Activated CD4-positive, alpha-beta memory T cell treated with anti-CD3 and anti-CD28 coated beads, Interleukin-2, amount 10 ng/mL, durations not matched to agents 7 days and 5 days (primary cell): ENCODE data around the gene FOXP1. TPM values are rescaled to one million over a fixed set of nuclear protein-coding genes. Genes with fewer than 3 reads are reported as not detected.

ENCODE experiments used
- CTCF ChIA-PET: fragments of 350-600 bp; sonication (Branson Sonifier 250); formaldehyde crosslinking; loops from one replicate; lab custom pipeline; 2021; ENCODE audit warnings: antibody characterized with exemption, inconsistent platforms; lab: Charles Lee
- POLR2A ChIA-PET: fragments of 350-600 bp; sonication (Branson Sonifier 250); formaldehyde crosslinking; loops from one replicate; lab custom pipeline; 2021; ENCODE audit warnings: antibody characterized with exemption; lab: Charles Lee
- DNase-seq: peaks from one replicate; pipeline ENCODE4 v3.0.0-alpha.2; 2020
- H3K27ac Mint-ChIP-seq: one replicate; pipeline ENCODE4 v1.8.0; 2021; ENCODE audit warnings: mild to moderate bottlenecking, mixed read lengths
- H3K27me3 Mint-ChIP-seq: one replicate; pipeline ENCODE4 v1.8.0; 2021; ENCODE audit warnings: mixed read lengths
- H3K36me3 Mint-ChIP-seq: one replicate; pipeline ENCODE4 v1.8.0; 2021; ENCODE audit warnings: low read depth, mixed read lengths
- H3K4me1 Mint-ChIP-seq: one replicate; pipeline ENCODE4 v1.8.0; 2021; ENCODE audit warnings: mixed read lengths
- H3K4me3 Mint-ChIP-seq: one replicate; pipeline ENCODE4 v1.8.0; 2021; ENCODE audit warnings: mild to moderate bottlenecking, mixed read lengths
- H3K9me3 Mint-ChIP-seq: one replicate; pipeline ENCODE4 v1.8.0; 2021; ENCODE audit warnings: mixed read lengths
- total RNA-seq, 2 experiments: library from RNA; stranded (reverse); gene quantifications; one replicate each; pipeline ENCODE4 v1.2.3, GENCODE V29; 2021

The FOXP1 gene
- total RNA-seq, 2 experiments from 2014 or later: 71.3 to 76.9 TPM

DNA sequence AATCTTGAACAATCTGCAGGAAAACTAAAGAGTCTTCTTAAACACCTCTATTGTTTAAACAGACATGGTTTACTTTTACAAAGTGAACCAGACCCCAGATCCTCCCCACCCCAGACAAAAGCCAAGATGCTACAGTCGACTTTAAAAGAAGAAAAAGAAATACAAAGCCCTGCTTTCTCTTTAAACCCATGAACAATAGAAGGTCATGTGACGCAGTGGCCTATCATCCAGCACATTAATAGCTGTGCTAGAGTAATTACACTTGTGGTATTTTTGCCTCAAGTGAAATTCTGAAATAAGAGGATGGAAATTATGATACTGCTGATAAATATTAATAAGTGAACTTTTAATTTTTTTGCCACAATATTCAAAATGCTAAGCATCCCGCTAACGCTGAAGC, 613.4 kb downstream of the FOXP1 start:
- Mint-ChIP-seq H3K27me3 (no peaks in the 10 kb centered on the region), H3K4me1 (peaks cover 4% of the 10 kb centered on the region), H3K4me3 (no peak overlapping the region), H3K27ac (no peak overlapping the region), H3K9me3 (no peaks in the 10 kb centered on the region), H3K36me3 (peaks cover 68% of the 10 kb centered on the region)
- DNase-seq: no peak
- ChIA-PET POLR2A (no interaction called here), CTCF (interaction anchor here (1.0 kb wide), 1 partner anchor 589 kb away, joined by 3 read pairs; no protein-coding TSS in a partner anchor)

DNA sequence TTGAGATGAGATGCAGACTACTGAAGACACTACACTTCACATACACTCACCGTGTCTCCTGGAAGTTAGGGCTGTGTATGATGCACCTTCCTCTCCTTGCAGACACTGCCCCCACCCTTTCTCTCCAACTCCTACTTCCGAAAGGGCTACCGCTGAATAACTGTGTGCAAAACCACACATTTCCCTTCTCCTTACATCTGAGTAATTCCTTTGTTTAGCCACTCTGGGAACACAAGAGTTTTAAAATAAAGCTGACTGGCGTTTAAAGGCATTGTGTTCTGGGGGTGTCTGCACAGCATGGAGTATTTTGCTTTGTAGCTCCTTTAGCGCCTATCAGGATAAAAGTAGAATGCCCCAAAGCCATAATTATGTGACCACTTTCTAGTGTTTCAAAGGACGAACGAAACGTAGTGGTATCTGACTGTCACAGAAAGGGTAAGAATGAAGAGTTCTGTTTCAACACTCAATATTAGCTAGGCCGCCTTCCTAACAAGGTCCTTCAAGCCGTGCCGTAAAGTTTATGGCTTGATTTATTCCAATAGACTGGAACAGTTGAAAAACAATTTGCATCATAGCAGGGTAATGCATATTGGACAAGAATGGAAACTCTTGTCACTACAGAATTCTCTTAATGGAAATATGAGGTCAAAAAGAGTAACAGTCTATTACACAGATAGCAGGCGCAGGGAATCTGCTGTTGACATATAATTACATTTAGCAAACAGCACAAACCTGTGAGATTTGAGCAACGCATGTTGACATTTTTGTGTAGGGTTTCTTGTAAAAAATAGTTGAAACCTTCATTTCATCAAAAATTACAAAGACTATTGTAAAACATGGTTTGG, 619.9 kb downstream of the FOXP1 start:
- Mint-ChIP-seq H3K36me3 (peaks cover 65% of the 10 kb centered on the region), H3K4me3 (no peak overlapping the region), H3K27me3 (no peaks in the 10 kb centered on the region), H3K27ac (no peak overlapping the region), H3K9me3 (no peaks in the 10 kb centered on the region), H3K4me1 (no peaks in the 10 kb centered on the region)
- no peak for DNase-seq
- ChIA-PET CTCF (no interaction called here), POLR2A (no interaction called here)

DNA sequence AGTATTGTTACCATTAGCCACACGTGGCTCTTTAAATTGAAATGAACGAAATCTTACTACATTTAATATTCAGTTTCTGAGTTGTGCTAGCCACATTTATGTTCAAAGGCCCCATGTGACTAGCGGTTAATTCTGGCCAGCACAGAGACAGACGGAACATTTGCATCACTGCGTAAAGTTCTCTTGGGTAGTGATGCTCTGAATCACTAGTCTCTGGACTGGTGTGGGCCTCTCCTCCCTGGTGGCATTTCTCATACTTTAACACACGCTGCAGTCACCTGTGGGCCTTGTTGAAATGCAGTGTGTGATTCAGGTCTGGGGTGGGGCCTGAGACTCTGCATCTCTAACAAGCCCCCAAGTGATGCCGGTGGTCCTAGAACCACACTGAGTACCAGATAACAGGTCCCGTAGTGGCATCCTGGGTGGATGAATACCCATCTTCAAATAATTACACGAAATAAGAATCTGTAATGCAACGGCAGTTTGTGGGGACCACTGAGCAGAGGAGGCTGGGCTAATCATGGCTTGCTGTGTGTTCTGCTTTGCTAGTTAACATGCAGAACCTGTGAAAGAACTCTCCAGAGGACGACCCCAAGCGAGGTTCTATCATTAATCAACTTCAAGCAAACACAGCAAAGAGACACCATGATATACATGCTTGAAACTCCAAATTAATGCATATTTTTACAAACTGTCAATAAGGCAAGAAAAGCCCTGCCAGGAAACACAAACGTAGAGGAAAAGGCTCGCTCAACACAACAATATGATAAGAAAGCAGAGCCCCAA, 623.8 kb downstream of the FOXP1 start:
- Mint-ChIP-seq H3K36me3 (peaks cover 61% of the 10 kb centered on the region), H3K27ac (no peak overlapping the region), H3K27me3 (no peaks in the 10 kb centered on the region)

DNA sequence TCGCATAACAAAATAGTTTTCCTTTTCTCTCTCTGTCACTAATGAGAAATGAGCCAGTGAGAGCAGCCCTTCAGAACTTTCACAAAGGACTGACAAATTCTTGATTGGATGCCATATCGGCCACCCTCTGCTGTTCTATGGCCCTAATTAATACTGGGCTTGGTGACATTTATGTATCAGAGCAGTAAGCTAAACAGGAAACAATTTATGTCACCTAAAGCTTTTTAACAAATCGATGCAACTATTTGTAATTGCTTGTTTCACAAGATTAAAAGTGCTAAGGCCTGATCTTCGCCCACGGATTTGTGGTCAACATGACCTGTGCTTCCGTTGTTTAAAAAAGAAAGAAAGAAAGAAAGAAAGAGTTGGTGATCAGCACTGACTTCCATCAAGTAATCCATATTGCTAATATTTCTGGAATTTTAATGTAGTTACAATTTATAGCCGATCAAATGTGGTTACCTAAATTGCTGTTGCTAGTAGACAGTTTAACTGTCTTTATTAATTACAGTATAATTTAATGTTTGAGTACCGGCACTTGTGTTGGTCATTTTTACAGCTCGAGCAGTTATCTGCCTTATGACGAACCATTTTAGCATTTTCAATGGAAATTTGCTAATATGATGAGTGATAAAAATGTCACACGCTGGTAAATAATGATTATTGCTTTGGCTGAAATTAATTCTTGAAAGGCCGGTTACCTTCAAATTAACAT, 631.3 kb downstream of the FOXP1 start:
- ChIA-PET CTCF (interaction anchor here (0.6 kb wide), 1 partner anchor 402 kb away, joined by 3 read pairs; no protein-coding TSS in a partner anchor), POLR2A (no interaction called here)
- Mint-ChIP-seq H3K36me3 (peaks cover 3% of the 10 kb centered on the region), H3K27me3 (no peaks in the 10 kb centered on the region), H3K4me3 (no peak overlapping the region), H3K4me1 (peaks cover 2% of the 10 kb centered on the region), H3K27ac (no peak overlapping the region), H3K9me3 (no peaks in the 10 kb centered on the region)
- no peak for DNase-seq

More for the DNA sequence above, 623.8 kb downstream of the FOXP1 start:
- POLR2A ChIA-PET: no interaction called here
- CTCF ChIA-PET: no interaction called here
- Mint-ChIP-seq H3K4me1 (no peaks in the 10 kb centered on the region), H3K4me3 (no peak overlapping the region), H3K9me3 (no peaks in the 10 kb centered on the region)
- DNase-seq: no peak

DNA sequence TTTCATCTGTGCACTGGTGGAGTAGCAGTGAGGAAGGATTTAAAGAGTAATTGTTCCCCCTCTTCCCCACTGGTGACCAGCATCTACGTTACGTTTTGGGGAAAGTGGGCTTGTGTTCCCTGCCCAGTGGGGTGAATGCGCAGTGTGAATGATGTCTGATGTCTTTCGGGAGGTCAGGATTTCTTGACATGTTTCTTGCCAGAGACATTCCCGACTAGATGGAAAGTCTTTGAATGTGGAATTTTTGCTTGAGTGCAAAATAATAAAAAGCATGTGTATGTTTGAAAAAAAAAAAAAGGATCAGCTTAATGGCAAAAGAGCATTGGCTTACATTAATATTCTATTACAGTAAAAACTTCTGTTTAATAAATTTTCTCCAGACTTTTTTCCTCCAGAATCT, 632.2 kb downstream of the FOXP1 start:
- ChIA-PET CTCF (no interaction called here), POLR2A (no interaction called here)
- Mint-ChIP-seq H3K27ac (no peak overlapping the region), H3K27me3 (no peaks in the 10 kb centered on the region), H3K36me3 (no peaks in the 10 kb centered on the region), H3K4me3 (no peak overlapping the region), H3K9me3 (no peaks in the 10 kb centered on the region), H3K4me1 (peaks cover 2% of the 10 kb centered on the region)
- DNase-seq: no peak

DNA sequence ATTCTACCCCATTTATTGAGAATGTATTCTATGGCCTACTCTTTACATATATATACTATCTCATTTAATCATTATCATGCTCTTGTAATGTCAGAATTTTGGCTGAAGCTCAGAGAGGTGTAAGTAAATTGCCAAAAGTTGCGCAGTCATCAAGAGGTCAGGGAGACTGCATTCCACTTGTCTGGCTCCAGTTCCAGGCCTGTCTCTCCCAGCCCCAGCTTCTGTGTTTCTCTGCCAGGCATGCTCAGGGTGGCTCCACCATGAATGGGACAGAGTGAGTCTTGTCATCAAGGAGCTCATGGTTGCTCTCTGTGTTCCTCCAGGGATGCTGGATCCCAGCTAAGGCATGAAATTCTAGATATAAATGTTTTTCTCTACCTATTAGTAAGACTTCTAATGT, 635.9 kb downstream of the FOXP1 start:
- POLR2A ChIA-PET: no interaction called here
- H3K27ac Mint-ChIP-seq: no peak overlapping the region
- H3K9me3 Mint-ChIP-seq: no peaks in the 10 kb centered on the region

DNA sequence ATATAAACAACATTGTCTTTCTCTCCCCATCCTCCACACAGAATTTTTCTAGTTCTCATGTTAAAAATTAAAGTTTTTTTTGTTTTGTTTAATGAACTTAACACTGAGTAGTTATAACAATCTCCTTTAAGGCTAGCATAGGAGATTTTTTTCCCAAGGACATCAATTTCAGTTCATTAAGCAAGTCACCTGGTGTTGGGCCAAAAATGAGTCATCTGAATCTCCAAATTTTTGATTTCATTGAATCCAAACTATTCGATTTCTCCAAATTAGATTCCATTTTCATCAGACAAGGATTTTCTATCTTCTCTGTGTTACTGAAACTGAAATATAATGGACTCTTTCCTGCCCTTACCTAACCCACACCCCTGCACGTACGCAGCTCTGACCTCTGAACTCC, 639.6 kb downstream of the FOXP1 start:
- ChIA-PET POLR2A (interaction anchor here (0.6 kb wide), 1 partner anchor 13 kb away, joined by 3 read pairs; no protein-coding TSS in a partner anchor), CTCF (no interaction called here)
- DNase-seq: no peak
- no peaks in the 10 kb centered on the region for H3K36me3 Mint-ChIP-seq
- no peak overlapping the region for H3K27ac Mint-ChIP-seq
- H3K9me3 Mint-ChIP-seq: no peaks in the 10 kb centered on the region
- H3K27me3 Mint-ChIP-seq: peaks cover 24% of the 10 kb centered on the region
- no peaks in the 10 kb centered on the region for H3K4me1 Mint-ChIP-seq
- no peak overlapping the region for H3K4me3 Mint-ChIP-seq

More for the DNA sequence above, 635.9 kb downstream of the FOXP1 start:
- CTCF ChIA-PET: no interaction called here
- H3K4me1 Mint-ChIP-seq: peaks cover 2% of the 10 kb centered on the region
- peaks cover 6% of the 10 kb centered on the region for H3K27me3 Mint-ChIP-seq
- DNase-seq: no peak
- H3K36me3 Mint-ChIP-seq: no peaks in the 10 kb centered on the region
- H3K4me3 Mint-ChIP-seq: no peak overlapping the region

DNA sequence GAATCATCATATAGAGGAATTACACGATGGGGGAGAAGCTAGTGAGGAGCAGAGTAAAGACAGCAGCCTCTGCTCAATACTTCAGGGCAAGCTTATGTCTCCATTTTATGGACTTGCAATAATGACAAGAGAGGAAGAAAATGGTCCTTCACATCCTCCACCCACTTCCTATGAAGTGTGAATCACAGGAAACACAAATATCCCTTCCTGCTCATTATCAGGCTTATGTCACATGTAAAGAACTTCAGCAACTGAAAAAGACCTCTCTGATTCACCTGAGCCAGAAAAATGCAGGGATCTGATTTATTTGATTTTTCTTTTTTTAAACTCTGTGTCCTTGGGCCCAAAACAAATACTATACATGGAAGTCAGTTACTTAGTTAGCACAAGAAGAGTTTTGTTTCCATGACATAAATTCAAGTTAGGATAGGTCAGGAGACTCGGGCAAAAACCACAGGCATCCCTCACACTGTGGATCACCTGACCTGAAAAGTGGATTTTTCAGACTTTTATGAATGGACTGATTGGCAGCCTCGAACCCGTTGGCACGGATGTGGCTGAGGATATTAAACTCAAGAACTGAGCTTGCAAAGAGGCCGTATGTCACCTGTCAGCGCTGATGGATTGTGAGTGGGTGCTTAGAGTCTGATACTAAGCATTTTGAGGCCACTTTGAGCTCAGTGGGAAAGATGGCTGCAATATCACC, 650.3 kb downstream of the FOXP1 start:
- H3K9me3 Mint-ChIP-seq: no peaks in the 10 kb centered on the region

DNA sequence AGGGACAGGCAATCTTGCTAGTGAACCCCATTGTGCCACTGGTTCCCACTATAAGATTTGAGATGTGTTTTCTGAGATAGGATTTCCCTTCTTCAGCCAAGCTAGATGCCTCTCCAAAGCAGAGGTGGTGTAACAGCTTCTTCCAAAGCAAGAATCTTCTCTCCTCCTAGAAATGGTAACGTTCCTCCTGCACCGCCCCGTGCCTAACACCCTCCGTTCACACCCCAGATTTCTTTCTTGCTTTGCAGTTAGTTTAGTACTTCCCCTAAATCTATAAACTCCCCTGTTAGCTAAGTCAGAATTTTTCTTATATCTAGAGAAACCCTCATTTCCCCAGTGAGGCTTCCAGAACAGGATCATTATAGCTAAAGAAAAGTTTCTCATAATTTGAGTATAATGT, 653.5 kb downstream of the FOXP1 start:
- Mint-ChIP-seq H3K4me3 (no peak overlapping the region), H3K9me3 (no peaks in the 10 kb centered on the region)
- CTCF ChIA-PET: no interaction called here

More for the DNA sequence above, 650.3 kb downstream of the FOXP1 start:
- Mint-ChIP-seq H3K4me3 (no peak overlapping the region), H3K36me3 (no peaks in the 10 kb centered on the region), H3K27ac (no peak overlapping the region), H3K4me1 (peaks cover 7% of the 10 kb centered on the region), H3K27me3 (peaks cover 10% of the 10 kb centered on the region)
- ChIA-PET POLR2A (no interaction called here), CTCF (no interaction called here)
- DNase-seq: no peak

DNA sequence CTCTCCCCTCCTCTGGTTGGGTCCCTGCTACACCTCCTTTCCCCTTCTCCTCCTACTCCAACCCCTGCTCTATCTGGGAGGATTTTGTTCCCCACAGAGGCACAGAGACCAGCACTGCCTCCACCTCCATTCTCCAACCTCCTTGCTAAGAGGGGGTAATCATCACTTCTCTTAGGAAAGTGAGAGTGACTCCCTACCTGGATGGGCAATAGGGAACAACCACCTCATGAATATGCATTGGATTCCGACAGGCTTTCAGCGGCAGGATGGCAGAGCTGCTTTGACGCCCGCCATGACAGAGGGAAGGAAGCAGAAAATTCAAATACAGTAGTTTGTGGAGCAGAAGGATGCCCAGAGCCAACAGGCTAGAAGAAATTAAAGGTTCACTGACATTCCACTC, 656.3 kb downstream of the FOXP1 start:
- ChIA-PET POLR2A (no interaction called here), CTCF (no interaction called here)
- peaks cover 3% of the 10 kb centered on the region for H3K9me3 Mint-ChIP-seq
- DNase-seq: no peak
- peaks cover 2% of the 10 kb centered on the region for H3K27me3 Mint-ChIP-seq
- no peaks in the 10 kb centered on the region for H3K4me1 Mint-ChIP-seq
- H3K27ac Mint-ChIP-seq: no peak overlapping the region
- no peaks in the 10 kb centered on the region for H3K36me3 Mint-ChIP-seq
- H3K4me3 Mint-ChIP-seq: no peak overlapping the region

More for the DNA sequence above, 653.5 kb downstream of the FOXP1 start:
- H3K27me3 Mint-ChIP-seq: peaks cover 2% of the 10 kb centered on the region
- peaks cover 7% of the 10 kb centered on the region for H3K4me1 Mint-ChIP-seq
- POLR2A ChIA-PET: no interaction called here
- no peaks in the 10 kb centered on the region for H3K36me3 Mint-ChIP-seq
- no peak overlapping the region for H3K27ac Mint-ChIP-seq
- DNase-seq: no peak

DNA sequence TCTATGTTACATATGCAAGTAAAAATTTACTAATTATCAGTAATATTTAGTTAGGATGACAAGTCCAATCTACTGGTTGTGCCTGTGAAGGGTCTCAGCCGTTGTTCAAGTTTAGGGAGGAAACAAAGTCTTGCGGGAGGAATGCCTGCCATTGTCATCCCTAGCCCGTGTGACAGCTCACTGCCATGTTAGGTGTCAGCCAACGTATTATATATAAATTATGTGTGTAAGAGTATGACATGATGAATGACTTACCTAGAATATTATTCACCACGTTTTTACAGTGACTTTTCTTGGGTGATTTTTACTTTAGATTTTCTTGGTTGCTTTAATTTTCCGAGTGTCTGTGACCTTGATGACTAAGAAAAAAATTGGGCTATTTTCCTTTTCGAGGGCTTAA, 656.7 kb downstream of the FOXP1 start:
- ChIA-PET CTCF (interaction anchor here (0.7 kb wide), 1 partner anchor 206 kb away, joined by 3 read pairs; no protein-coding TSS in a partner anchor), POLR2A (no interaction called here)
- H3K36me3 Mint-ChIP-seq: no peaks in the 10 kb centered on the region
- H3K4me3 Mint-ChIP-seq: no peak overlapping the region
- peaks cover 5% of the 10 kb centered on the region for H3K9me3 Mint-ChIP-seq
- H3K4me1 Mint-ChIP-seq: no peaks in the 10 kb centered on the region
- no peak for DNase-seq
- H3K27ac Mint-ChIP-seq: no peak overlapping the region
- H3K27me3 Mint-ChIP-seq: peaks cover 5% of the 10 kb centered on the region

DNA sequence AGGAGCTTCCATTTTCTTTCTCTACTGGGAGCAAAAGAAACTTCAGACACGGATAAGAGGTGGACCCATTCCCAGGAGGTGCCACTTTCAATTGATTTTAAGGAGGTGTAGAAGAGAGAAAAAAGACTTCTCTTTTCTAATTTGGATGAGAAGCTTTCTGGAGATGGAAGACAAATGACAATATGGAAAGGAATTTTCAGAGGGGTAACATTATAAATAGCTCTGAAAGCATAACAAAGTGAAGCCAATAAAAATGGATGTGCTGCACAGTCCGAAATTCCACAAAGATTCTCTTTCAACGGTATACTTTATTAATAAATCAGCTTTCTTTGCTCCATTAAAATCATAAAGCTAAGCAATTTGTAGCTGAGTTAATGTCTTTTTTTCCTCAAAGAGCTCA, 663.9 kb downstream of the FOXP1 start:
- no peak for DNase-seq
- ChIA-PET POLR2A (no interaction called here), CTCF (no interaction called here)
- Mint-ChIP-seq H3K36me3 (no peaks in the 10 kb centered on the region), H3K27me3 (peaks cover 13% of the 10 kb centered on the region), H3K27ac (no peak overlapping the region), H3K4me3 (no peak overlapping the region), H3K4me1 (no peaks in the 10 kb centered on the region), H3K9me3 (peaks cover 5% of the 10 kb centered on the region)
